Loucy (cell line): ENCODE data around the gene HOXA3.

Experiments
- CTCF ChIP-seq: fragments of 200-600 bp; sonication (generic); conservative IDR thresholded peaks from 2 replicates; pipeline ENCODE4 v1.5.1; 2014; ENCODE audit warnings: mild to moderate bottlenecking, antibody characterized with exemption, low read length
- EZH2phosphoT487 ChIP-seq: fragments of 200-600 bp; IDR thresholded peaks from 2 replicates; pipeline ENCODE4 v1.6.1; 2018; ENCODE audit warnings: antibody characterized with exemption, mild to moderate bottlenecking, moderate library complexity, borderline replicate concordance

GRCh38 chr7:27149842-27150567, 2.4 kb downstream of the HOXA3 start:
- TF ChIP-seq CTCF (0 out of 2 replicates have a peak, but pooled peaks have one; percentile 7), EZH2phosphoT487 (no peak)
